ENCODE results near the gene PDGFD. TPM values are rescaled to one million over a fixed set of nuclear protein-coding genes. Genes with fewer than 3 reads are reported as not detected.

Gene PDGFD
- total and polyA plus RNA-seq, 9 donors, result 42.8 to 134 (median 77.9) TPM

- intact Hi-C loops (cut with DNase I), result no loop called here
- Histone ChIP-seq H3K9me3 (no peaks in the 10 kb centered on the region), H3K27ac (no peak overlapping the region), H3K27me3 (no peaks in the 10 kb centered on the region), H3K4me1 (ENCODE audit: insufficient read depth) (no peaks in the 10 kb centered on the region), H3K4me3 (no peak overlapping the region), H3K36me3 (no peaks in the 10 kb centered on the region)
- DNase-seq, result no peak
- no peak for TF ChIP-seq CTCF (IDR thresholded peaks at IDR 0.05)
- TF ChIP-seq EP300 (IDR thresholded peaks at IDR 0.05), result no peak
- TF ChIP-seq POLR2A (IDR thresholded peaks at IDR 0.05), result no peak
- 77 to 86% (median 79%) methylated on average over 3 of the region's 3 CpGs for WGBS, 3 donors
Measured at GRCh38 chr11:103894673-103895072, 269.3 kb downstream of the PDGFD start.

- WGBS, 3 donors, result 84 to 94% (median 91%) methylated on average over 3 of the region's 3 CpGs
- no peak for DNase-seq
- Histone ChIP-seq H3K27me3 (no peaks in the 10 kb centered on the region), H3K27ac (no peak overlapping the region), H3K4me3 (no peak overlapping the region), H3K9me3 (no peaks in the 10 kb centered on the region), H3K4me1 (ENCODE audit: insufficient read depth) (no peaks in the 10 kb centered on the region), H3K36me3 (no peaks in the 10 kb centered on the region)
- TF ChIP-seq EP300 (IDR thresholded peaks at IDR 0.05) (no peak), CTCF (IDR thresholded peaks at IDR 0.05) (no peak), POLR2A (IDR thresholded peaks at IDR 0.05) (no peak)
- intact Hi-C loops (cut with DNase I), result no loop called here
Measured at GRCh38 chr11:103894034-103894433, 269.9 kb downstream of the PDGFD start.

- no peak for DNase-seq
- TF ChIP-seq EP300 (IDR thresholded peaks at IDR 0.05) (no peak), CTCF (IDR thresholded peaks at IDR 0.05) (no peak), POLR2A (IDR thresholded peaks at IDR 0.05) (no peak)
- Histone ChIP-seq H3K9me3 (no peaks in the 10 kb centered on the region), H3K27me3 (no peaks in the 10 kb centered on the region), H3K4me3 (no peak overlapping the region), H3K4me1 (ENCODE audit: insufficient read depth) (no peaks in the 10 kb centered on the region), H3K36me3 (no peaks in the 10 kb centered on the region), H3K27ac (no peak overlapping the region)
- intact Hi-C loops (cut with DNase I), result no loop called here
- 91 to 95% (median 94%) methylated on average over 2 of the region's 2 CpGs for WGBS, 3 donors
Measured at GRCh38 chr11:103893371-103893770, 270.6 kb downstream of the PDGFD start.

- Histone ChIP-seq H3K4me3 (no peak overlapping the region), H3K36me3 (no peaks in the 10 kb centered on the region), H3K27me3 (no peaks in the 10 kb centered on the region), H3K4me1 (ENCODE audit: insufficient read depth) (no peaks in the 10 kb centered on the region), H3K9me3 (no peaks in the 10 kb centered on the region), H3K27ac (no peak overlapping the region)
- WGBS, 3 donors, result 74 to 84% (median 79%) methylated on average over 5 of the region's 5 CpGs
- no peak for DNase-seq
- intact Hi-C loops (cut with DNase I), result no loop called here
- TF ChIP-seq EP300 (IDR thresholded peaks at IDR 0.05) (no peak), CTCF (IDR thresholded peaks at IDR 0.05) (no peak), POLR2A (IDR thresholded peaks at IDR 0.05) (no peak)
Measured at GRCh38 chr11:103892603-103893002, 271.3 kb downstream of the PDGFD start.

- Histone ChIP-seq H3K9me3 (no peaks in the 10 kb centered on the region), H3K36me3 (no peaks in the 10 kb centered on the region), H3K27ac (no peak overlapping the region), H3K4me1 (ENCODE audit: insufficient read depth) (no peaks in the 10 kb centered on the region), H3K4me3 (no peak overlapping the region), H3K27me3 (no peaks in the 10 kb centered on the region)
- TF ChIP-seq CTCF (IDR thresholded peaks at IDR 0.05) (no peak), POLR2A (IDR thresholded peaks at IDR 0.05) (no peak), EP300 (IDR thresholded peaks at IDR 0.05) (no peak)
- no peak for DNase-seq
- 95 to 98% (median 95%) methylated on average over 1 of the region's 1 CpG for WGBS, 3 donors
- intact Hi-C loops (cut with DNase I), result no loop called here
Measured at GRCh38 chr11:103890654-103891053, 273.3 kb downstream of the PDGFD start.

Data from ovary (tissue), 9 donors.